AG09309 (cell line): ENCODE data around the gene HYAL2.
A peak's percentile ranks its signal among the peaks of the same experiment; 100 is the strongest.

Experiments used
- DNase-seq: peaks from one replicate; pipeline ENCODE4 v3.0.0-alpha.2; 2010; ENCODE audit warnings: low read depth
- H3K4me3 ChIP-seq: 2 replicates; pipeline ENCODE4 v1.5.1; 2011; ENCODE audit warnings: mild to moderate bottlenecking, low read depth, low read length, moderate library complexity; ENCODE audit not compliant: control insufficient read depth
- TF ChIP-seq, protein P1 (sequence below): IDR thresholded peaks from 2 replicates; pipeline ENCODE4 v1.5.1; 2011; ENCODE audit warnings: mild to moderate bottlenecking, low read depth, low read length, inconsistent platforms; ENCODE audit not compliant: insufficient read depth, control insufficient read depth; ENCODE audit errors: missing control alignments

The HYAL2 gene

DNA sequence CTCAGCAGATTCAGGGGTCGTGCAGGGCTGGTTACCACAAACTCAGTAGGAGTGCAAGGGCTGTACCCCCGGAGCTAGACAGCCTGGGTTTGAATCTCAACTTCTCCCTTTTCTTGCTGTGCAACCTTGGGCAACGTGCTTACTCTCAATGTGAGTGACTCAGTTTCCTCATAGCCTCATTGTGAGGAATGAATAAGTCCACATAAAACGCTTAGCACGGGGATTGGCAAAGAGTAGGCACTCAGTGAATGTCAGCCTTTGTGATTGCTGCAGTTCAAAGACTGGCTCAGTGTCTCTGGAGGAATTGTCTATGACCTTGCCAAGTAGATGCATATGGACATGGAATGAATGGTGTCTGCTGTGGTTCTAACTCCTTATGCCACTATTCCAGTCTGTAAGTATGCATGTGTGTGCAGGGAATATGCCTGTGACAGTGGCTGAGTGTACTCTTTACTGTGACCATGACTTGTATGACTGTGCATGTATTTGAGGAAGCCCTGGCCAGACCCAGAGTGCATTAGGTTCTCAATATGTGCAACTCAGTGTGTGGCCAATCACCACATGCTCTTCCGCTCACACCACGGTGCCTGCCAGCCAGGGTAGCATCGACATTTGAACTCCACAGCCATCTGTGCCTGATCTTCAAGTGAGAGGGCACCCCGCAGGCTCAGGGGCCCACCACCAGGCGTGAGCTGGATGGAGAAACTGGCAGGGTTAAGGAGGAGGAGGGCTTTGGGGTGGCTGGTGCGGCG lies 22.4 kb downstream of the HYAL2 start:
- no peak for DNase-seq
- TF ChIP-seq, protein P1, sequence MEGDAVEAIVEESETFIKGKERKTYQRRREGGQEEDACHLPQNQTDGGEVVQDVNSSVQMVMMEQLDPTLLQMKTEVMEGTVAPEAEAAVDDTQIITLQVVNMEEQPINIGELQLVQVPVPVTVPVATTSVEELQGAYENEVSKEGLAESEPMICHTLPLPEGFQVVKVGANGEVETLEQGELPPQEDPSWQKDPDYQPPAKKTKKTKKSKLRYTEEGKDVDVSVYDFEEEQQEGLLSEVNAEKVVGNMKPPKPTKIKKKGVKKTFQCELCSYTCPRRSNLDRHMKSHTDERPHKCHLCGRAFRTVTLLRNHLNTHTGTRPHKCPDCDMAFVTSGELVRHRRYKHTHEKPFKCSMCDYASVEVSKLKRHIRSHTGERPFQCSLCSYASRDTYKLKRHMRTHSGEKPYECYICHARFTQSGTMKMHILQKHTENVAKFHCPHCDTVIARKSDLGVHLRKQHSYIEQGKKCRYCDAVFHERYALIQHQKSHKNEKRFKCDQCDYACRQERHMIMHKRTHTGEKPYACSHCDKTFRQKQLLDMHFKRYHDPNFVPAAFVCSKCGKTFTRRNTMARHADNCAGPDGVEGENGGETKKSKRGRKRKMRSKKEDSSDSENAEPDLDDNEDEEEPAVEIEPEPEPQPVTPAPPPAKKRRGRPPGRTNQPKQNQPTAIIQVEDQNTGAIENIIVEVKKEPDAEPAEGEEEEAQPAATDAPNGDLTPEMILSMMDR = no peak
- H3K4me3 ChIP-seq = peak overlapping the region; percentile 44

DNA sequence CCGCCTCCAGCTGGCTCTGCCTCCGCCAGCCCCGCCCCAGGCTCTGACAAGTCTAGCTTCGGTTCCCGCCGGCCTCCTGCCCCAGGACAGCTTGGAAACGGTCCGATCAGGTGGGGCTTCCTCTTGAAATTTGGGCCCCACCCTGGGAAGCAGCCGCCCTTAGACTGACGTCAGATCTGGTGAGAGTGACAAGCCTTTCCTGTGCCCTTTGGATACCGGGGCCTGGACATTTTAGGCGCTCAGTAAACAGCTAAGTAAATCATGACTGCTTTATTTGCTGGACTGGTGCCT lies 23.0 kb downstream of the HYAL2 start:
- DNase-seq = no peak
- TF ChIP-seq, protein P1 = no peak
- H3K4me3 ChIP-seq = peak overlapping the region; percentile 44

DNA sequence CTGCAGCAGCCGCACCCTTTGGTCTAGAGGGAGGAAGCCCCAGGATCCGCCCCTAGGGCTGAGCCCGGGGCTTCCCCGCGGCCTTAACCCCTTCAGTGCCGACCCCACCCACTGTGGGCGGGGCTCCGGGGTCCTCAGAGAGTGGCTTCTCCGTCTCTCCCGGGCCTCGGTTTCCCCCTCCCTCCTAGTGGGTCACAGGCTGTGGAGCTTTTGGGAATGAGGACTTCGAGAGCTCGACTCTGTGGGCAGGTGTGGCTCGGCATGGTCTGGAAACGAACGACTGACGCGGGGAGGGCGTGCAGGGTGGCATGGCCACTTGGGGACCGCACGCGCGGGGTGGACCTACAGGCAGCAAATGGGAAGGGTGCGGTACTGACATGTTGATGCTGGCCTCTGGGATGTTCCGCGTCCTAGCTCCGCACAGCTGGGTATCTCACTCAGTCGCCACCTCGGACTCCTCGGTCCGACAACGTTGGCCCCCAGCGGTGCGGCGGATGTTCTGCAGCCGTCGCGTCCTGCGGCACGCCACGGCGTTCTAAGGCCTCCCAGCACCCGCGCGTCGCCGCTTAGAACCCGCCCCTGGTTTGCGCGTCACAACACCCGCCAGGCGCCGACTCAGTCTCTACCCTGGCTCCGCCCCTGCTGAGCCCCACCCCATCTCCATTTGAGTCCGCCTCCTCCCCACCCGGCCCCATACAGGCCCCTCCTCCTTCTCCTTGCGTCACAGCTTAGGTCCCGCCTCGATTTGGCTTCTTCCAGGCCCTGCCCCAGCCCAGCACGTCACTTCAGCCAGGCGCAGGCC lies 23.5 kb downstream of the HYAL2 start, which contains the start of the genes HYAL3 and NAA80:
Gene HYAL3 (minus strand): TSS at position 570 of the 802 bp plus-strand sequence. CDS start 3,803 bp downstream, outside the sequence.
Gene NAA80 (minus strand): TSS at position 570 of the 802 bp plus-strand sequence. CDS start 1,942 bp downstream, outside the sequence.
- H3K4me3 ChIP-seq = peak within 1 kb of the TSS; percentile 68
- TF ChIP-seq, protein P1 = peak; percentile 8
- peak; percentile 98 for DNase-seq

DNA sequence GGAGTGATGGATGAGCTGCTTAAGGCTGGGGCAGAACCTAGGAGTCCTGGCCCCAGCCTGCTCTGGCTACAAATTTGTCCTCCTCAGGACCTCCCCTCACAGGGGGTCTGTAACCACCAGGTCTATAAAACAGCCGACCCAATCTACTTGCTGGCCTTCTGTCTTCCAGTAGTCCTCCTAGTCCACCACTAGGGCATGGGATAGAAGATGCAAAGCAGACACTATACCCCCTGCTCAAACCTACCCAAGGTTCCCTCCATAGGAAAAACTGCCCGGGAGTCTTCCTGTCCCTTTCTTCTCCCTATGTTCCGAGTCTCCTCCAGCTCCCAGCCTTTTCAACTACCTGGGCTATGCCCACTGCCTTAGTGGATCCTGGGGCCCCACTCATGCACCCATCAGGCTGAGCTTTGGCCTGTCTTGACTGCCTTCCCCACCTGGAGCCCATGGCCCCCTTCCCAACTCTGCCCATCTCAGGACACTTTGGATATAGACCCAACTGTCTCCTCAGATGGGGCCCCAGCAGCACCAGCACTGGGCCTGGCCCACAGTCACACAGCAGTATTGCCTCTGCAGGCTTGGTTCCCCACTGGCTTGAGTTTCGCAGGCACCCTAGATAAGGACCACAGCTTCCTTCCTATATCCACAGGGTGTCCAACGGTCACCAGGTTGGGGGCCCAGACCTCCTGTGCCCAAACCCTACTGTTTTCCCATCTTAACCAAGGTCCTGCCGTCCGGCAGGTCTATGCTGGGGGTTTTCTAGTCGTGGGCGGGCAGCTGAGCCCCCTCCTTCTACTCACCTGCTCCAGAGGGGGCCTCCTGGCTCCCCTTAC lies 24.4 kb downstream of the HYAL2 start:
- no peak for DNase-seq
- TF ChIP-seq, protein P1 = no peak
- H3K4me3 ChIP-seq = peak overlapping the region; percentile 68

DNA sequence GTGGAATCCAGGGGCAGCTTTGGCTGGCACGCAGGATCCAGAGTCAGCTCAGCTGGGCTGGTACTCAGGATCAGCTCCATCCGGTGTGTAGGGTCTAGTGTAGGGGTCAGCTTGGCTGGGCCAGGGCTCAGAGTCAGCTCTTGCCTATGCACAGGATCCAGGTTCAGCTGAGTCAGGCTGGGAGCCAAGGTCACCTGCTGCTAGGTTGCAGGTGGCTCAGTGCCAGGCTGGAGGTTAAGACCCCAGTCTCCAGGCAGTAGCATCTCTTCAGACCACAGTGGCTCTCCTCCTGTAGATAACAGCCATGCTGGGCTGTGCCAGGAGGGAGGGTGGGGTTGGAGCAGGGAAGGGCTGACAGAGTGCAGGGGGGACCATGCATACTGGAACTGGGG lies 25.2 kb downstream of the HYAL2 start:
- TF ChIP-seq, protein P1 = no peak
- H3K4me3 ChIP-seq = no peak overlapping the region
- DNase-seq = no peak

DNA sequence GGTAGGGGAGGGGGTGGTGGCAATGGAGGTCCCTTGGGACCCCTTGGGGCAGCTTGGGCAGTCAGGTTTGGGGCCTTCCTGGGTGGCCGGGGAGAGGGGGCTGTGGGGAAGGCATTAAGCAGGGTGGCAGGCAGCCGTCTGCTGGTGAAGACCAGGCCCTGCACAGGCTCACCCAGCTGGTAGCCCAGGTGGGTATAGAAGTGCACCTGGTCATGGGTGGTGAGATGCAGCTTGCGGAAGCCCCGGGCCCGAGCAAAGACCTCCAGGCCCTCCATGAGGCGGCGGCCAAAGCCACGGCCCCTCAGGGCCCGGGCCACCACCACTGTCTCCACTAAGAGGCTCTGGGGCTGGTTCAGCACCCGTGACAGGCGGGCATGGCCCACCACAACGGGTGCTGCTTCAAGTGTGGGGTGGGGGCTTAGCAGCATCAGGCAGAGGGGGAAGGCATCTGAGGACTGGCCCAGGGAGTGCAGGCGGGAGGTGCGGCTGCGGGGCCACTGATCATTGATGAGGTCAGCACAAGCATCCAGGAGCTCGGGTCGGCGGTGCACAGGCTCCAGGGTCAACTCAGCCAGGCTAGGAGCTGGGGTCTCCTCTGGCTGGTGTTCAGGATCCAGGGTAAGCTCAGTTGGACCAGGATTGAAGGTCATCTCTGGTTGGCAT lies 25.7 kb downstream of the HYAL2 start:
- no peak overlapping the region for H3K4me3 ChIP-seq
- DNase-seq = no peak
- TF ChIP-seq, protein P1 = no peak
